K562 (cell line): ENCODE data around the gene UGT2A1. TPM values are rescaled to one million over a fixed set of nuclear protein-coding genes. Genes with fewer than 3 reads are reported as not detected.

Source experiments
- ATAC-seq: fragments of 200-7000 bp; cut with Tn5 transposase; 3 replicates; pipeline ENCODE4 v1.9.1; 2020; ENCODE audit warnings: moderate library complexity
- BruUV-seq: library from RNA; stranded (reverse); fragments of 400-500 nt; replicated peaks from 2 replicates; lab custom pipeline; 2021; lab: Mats Ljungman, UMichigan
- CTCF ChIA-PET: fragments of 300-600 bp; formaldehyde crosslinking; extraction: SDS; loops from one replicate; lab custom pipeline; 2021; ENCODE audit warnings: low intra/inter-chr PET ratio; lab: Yijun Ruan, JAX
- POLR2A ChIA-PET: fragments of 300-600, 350-650 bp; sonication (Branson Sonifier 250); formaldehyde crosslinking; extraction: SDS; loops from one replicate; lab custom pipeline; 2021; ENCODE audit warnings: antibody characterized with exemption, inconsistent platforms; lab: Yijun Ruan, JAX
- DNase-seq, 4 experiments: peaks; one replicate each; pipeline versions ENCODE4 v3.0.0 to v3.0.0-alpha.2; 2011 to 2018; ENCODE audit warnings: low spot score in 3 of 4, mixed read lengths in 3 of 4; ENCODE audit errors: extremely low read depth in 1 of 4
- FAIRE-seq: peaks from 2 replicates; lab custom pipeline; 2011; peaks lifted over from hg19 to GRCh38; lab: Jason Lieb, UNC
- H2AFZ ChIP-seq: 2 replicates; pipeline ENCODE4 v1.6.0; 2011; ENCODE audit warnings: low read depth, low read length, control low read depth, inconsistent platforms
- H3K27ac ChIP-seq: fragments of 200-600 bp; 3 replicates; pipeline ENCODE4 v1.8.0; 2011; ENCODE audit warnings: low read depth, mild to moderate bottlenecking, control low read depth, inconsistent platforms, low read length, moderate library complexity, mixed read lengths; ENCODE audit errors: extremely low read depth
- H3K27me3 ChIP-seq, 2 experiments: fragments of 300-600 bp in 1 of 2; 2 replicates in 1 of 2; 3 replicates in 1 of 2; pipeline versions ENCODE4 v1.6.0 to v1.8.0; 2011; ENCODE audit warnings: inconsistent platforms in 2 of 2, low read length in 2 of 2, mild to moderate bottlenecking in 1 of 2, mixed read lengths in 1 of 2, moderate library complexity in 1 of 2; ENCODE audit not compliant: control insufficient read depth in 2 of 2, insufficient read depth in 2 of 2
- H3K36me3 ChIP-seq: fragments of 300-600 bp; 3 replicates; pipeline ENCODE4 v1.8.0; 2011; ENCODE audit warnings: mild to moderate bottlenecking, low read length, inconsistent platforms; ENCODE audit not compliant: control insufficient read depth, insufficient read depth
- H3K4me1 ChIP-seq, 2 experiments: fragments of 200-600 bp in 1 of 2; replicated peaks in 1 of 2; 2 replicates in 1 of 2; 3 replicates in 1 of 2; pipeline versions ENCODE4 v1.5.1 to v1.8.0; 2011; ENCODE audit warnings: inconsistent platforms in 2 of 2, low read length in 2 of 2, mild to moderate bottlenecking in 1 of 2, mixed read lengths in 1 of 2, moderate library complexity in 1 of 2; ENCODE audit not compliant: control insufficient read depth in 2 of 2, insufficient read depth in 2 of 2
- H3K4me2 ChIP-seq: 2 replicates; pipeline ENCODE4 v1.6.1; 2011; ENCODE audit warnings: low read length, control low read depth, inconsistent platforms, mixed read lengths; ENCODE audit not compliant: insufficient read depth
- H3K4me3 ChIP-seq: fragments of 200-600 bp; sonication (generic), shearing (Covaris generic); 2 replicates; pipeline ENCODE4 v1.5.1; 2016; ENCODE audit warnings: control low read depth, inconsistent platforms
- H3K79me2 ChIP-seq: fragments of 200-600 bp; 3 replicates; pipeline ENCODE4 v1.8.0; 2011; ENCODE audit warnings: low read length, inconsistent platforms; ENCODE audit not compliant: control insufficient read depth, insufficient read depth
- H3K9ac ChIP-seq, 2 experiments: 2 replicates each; pipeline versions ENCODE4 v1.6.0 to v1.6.1; 2011; ENCODE audit warnings: low read depth in 2 of 2, low read length in 2 of 2, control low read depth in 1 of 2, inconsistent platforms in 1 of 2, mild to moderate bottlenecking in 1 of 2, mixed read lengths in 1 of 2; ENCODE audit not compliant: insufficient read depth in 1 of 2
- H3K9me1 ChIP-seq: one replicate; pipeline ENCODE4 v1.6.0; 2011; ENCODE audit warnings: inconsistent platforms, mild to moderate bottlenecking, low read length, moderate library complexity; ENCODE audit not compliant: control insufficient read depth, insufficient read depth
- H3K9me3 ChIP-seq: replicated peaks from 2 replicates; pipeline ENCODE4 v1.5.1; 2011; ENCODE audit warnings: low read depth, low read length, inconsistent platforms; ENCODE audit not compliant: control insufficient read depth, insufficient read depth
- H4K20me1 ChIP-seq: replicated peaks from 2 replicates; pipeline ENCODE4 v1.6.1; 2011; ENCODE audit warnings: low read length, inconsistent platforms, mixed read lengths; ENCODE audit not compliant: control insufficient read depth, insufficient read depth
- CTCF ChIP-seq, 3 experiments: IDR thresholded peaks in 2 of 3; conservative IDR thresholded peaks in 1 of 3; 2 replicates each; pipeline ENCODE4 v1.5.1; 2011 to 2012; ENCODE audit warnings: low read length in 3 of 3, mild to moderate bottlenecking in 3 of 3, control low read depth in 2 of 3, improper control_type of control experiment in 1 of 3, inconsistent platforms in 1 of 3, low read depth in 1 of 3, mixed read lengths in 1 of 3, moderate library complexity in 1 of 3; ENCODE audit not compliant: insufficient read depth in 2 of 3
- ELF2 ChIP-seq: fragments of 250-450 bp; sonication (Bioruptor Pico); IDR thresholded peaks from 2 replicates; pipeline ENCODE4 v1.5.0; 2021; ENCODE audit warnings: mild to moderate bottlenecking
- RAD21 ChIP-seq, 2 experiments: fragments of 250-450 bp in 1 of 2; fragments of 450-650 bp in 1 of 2; sonication (Bioruptor Pico) in 1 of 2; formaldehyde crosslinking in 1 of 2; IDR thresholded peaks in 1 of 2; conservative IDR thresholded peaks in 1 of 2; 2 replicates each; pipeline versions ENCODE4 v1.4.0 to v1.8.0; 2020 to 2022; ENCODE audit warnings: mild to moderate bottlenecking in 2 of 2, moderate library complexity in 1 of 2
- ZNF124 ChIP-seq: sonication (generic); formaldehyde crosslinking; IDR thresholded peaks from 2 replicates; pipeline ENCODE4 v1.8.1; 2022; ENCODE audit warnings: missing genetic modification reagents
- ZNF561 ChIP-seq: fragments of 450-650 bp; formaldehyde crosslinking; conservative IDR thresholded peaks from 2 replicates; pipeline ENCODE4 v1.4.0; 2020; ENCODE audit warnings: mild to moderate bottlenecking, moderate library complexity
- WGBS: fragments of 100-300 bp; shearing (Covaris generic); methylation state at CpG from one replicate; pipeline ENCODE4 v1.1.6; 2016; ENCODE audit warnings: low coverage, mixed read lengths; ENCODE audit not compliant: insufficient coverage; ENCODE audit errors: missing lambda C conversion rate; 5-methylcytosine and 5-hydroxymethylcytosine counted together
- in situ Hi-C: fragments of 300-500 bp; cut with MboI; formaldehyde crosslinking; loops from 4 replicates; pipeline ENCODE4 v1.15.0; 2018; ENCODE audit warnings: inconsistent platforms, mixed read lengths
- intact Hi-C: fragments of 100-400 bp; cut with micrococcal nuclease; formaldehyde crosslinking; loops from 2 replicates; pipeline ENCODE4 v1.14.2; 2022
- polyA plus RNA-seq, 8 experiments: library from polyadenylated mRNA; depleted of rRNA in 4 of 8; stranded (reverse) in 5 of 8; unstranded in 3 of 8; fragments of >200 nt; fragmentation: Nextera tagmentation in 2 of 8; fragmentation: Illumina TruSeq in 1 of 8; extraction: Ambion mirVana in 2 of 8; extraction: Trizol in 1 of 8; gene quantifications; 2 replicates each; pipeline versions ENCODE4 v1.2.1 to v1.2.3, GENCODE V29; 2011 to 2014; ENCODE audit warnings: inconsistent platforms in 1 of 8, missing spikeins in 1 of 8
- total RNA-seq, 7 experiments: library from RNA; depleted of rRNA in 6 of 7; stranded (reverse); fragments of >200 nt in 6 of 7; fragmentation: Illumina TruSeq in 2 of 7; extraction: Trizol in 2 of 7; gene quantifications; 2 replicates each; pipeline versions ENCODE4 v1.2.1 to v1.2.3, GENCODE V29; 2011 to 2021; ENCODE audit warnings: low replicate concordance in 1 of 7
- TF ChIP-seq, protein P1 (sequence below): fragments of 200-800 bp; sonication (Bioruptor generic); IDR thresholded peaks from 2 replicates; pipeline ENCODE4 v1.6.1; 2017; ENCODE audit warnings: missing genetic modification characterization, missing compliant biosample characterization

UGT2A1 gene
- total and polyA plus RNA-seq, 9 of the 15 experiments (the other 6 are each of a cell fraction or from before 2014, with no cell fraction given), result 0.03 TPM; not detected in 8

DNA sequence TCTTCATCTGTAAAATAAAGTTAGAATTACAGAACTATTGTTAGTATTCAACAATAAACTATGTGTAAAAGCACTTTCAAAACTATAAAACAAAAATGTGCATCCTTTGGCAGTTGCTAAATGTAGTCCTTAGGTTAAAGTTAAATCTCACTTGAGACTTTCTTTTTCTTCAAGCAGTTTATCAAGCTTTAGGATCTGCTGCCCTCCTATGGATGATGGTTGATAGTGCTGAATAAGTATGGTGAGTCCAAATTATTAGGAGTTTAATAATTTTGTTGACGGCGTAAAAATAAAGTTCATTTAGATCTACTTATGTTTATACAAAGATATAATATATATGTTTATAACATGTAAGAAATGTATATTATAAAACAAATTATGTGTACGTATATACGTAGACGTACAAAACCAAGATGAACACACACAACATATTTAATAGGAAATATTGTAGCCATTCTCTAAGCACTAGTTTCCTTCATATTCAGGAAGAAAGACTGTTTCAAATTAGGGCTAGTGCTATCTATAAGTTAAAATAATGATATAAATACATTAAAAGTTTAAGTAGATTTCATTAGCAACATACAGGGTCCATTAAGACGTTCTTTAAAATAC, 35.9 kb downstream of the UGT2A1 start:
- no peaks in the 10 kb centered on the region for H3K9me1 ChIP-seq
- no peak overlapping the region for H3K27ac ChIP-seq
- no TSS peak for BruUV-seq
- no peak overlapping the region for H2AFZ ChIP-seq
- no peak for ATAC-seq
- no peaks in the 10 kb centered on the region for H3K9me3 ChIP-seq
- WGBS, result 21% methylated on average over 6 of the region's 6 CpGs
- no peaks in the 10 kb centered on the region for H4K20me1 ChIP-seq
- no peaks in the 10 kb centered on the region for H3K79me2 ChIP-seq
- no peak for FAIRE-seq
- no peaks in the 10 kb centered on the region for H3K27me3 ChIP-seq
- H3K4me2 ChIP-seq, result no peak overlapping the region
- intact Hi-C loops, result no loop called here
- no peak overlapping the region for H3K4me3 ChIP-seq
- no peaks in the 10 kb centered on the region for H3K36me3 ChIP-seq
- TF ChIP-seq RAD21 (CRISPR knock-in tag; conservative IDR thresholded peaks at IDR 0.05 in 1 of 2, IDR thresholded peaks at IDR 0.05 in 1 of 2), result peak; percentile 56 to 61
- no peak for TF ChIP-seq ZNF124
- TF ChIP-seq ZNF561 (CRISPR knock-in tag), result no peak
- TF ChIP-seq ELF2 (CRISPR knock-in tag), result no peak
- TF ChIP-seq, protein P1, sequence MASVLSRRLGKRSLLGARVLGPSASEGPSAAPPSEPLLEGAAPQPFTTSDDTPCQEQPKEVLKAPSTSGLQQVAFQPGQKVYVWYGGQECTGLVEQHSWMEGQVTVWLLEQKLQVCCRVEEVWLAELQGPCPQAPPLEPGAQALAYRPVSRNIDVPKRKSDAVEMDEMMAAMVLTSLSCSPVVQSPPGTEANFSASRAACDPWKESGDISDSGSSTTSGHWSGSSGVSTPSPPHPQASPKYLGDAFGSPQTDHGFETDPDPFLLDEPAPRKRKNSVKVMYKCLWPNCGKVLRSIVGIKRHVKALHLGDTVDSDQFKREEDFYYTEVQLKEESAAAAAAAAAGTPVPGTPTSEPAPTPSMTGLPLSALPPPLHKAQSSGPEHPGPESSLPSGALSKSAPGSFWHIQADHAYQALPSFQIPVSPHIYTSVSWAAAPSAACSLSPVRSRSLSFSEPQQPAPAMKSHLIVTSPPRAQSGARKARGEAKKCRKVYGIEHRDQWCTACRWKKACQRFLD, result no peak
- TF ChIP-seq CTCF (IDR thresholded peaks at IDR 0.05 in 2 of 3, conservative IDR thresholded peaks at IDR 0.05 in 1 of 3; ENCODE audit: insufficient read depth in 2 of 3, low read depth in 1 of 3, low read length in 3 of 3), result peak in 1 of 3 experiments; percentile 24; a peak in 1 of 6 replicates
- TF ChIP-seq, all 486 proteins: peak for 2
- POLR2A ChIA-PET, result no interaction called here
- no peaks in the 10 kb centered on the region for H3K4me1 ChIP-seq
- H3K9ac ChIP-seq, result no peak overlapping the region
- CTCF ChIA-PET, result interaction anchor here (0.6 kb wide), 1 partner anchor 299 kb away, joined by 5 read pairs; no protein-coding TSS in a partner anchor
- in situ Hi-C loops, result no loop called here
- DNase-seq, result peak in 3 of 4 experiments; percentile 1 to 12 (median 6)
